Jurkat, Clone E6-1 (cell line): ENCODE data around the gene AGPAT2. TPM values are rescaled to one million over a fixed set of nuclear protein-coding genes. Genes with fewer than 3 reads are reported as not detected.
A peak's percentile ranks its signal among the peaks of the same experiment; 100 is the strongest.

Experiments
- DNase-seq: peaks from one replicate; pipeline ENCODE4 v3.0.0-alpha.2; 2011; ENCODE audit warnings: low read depth, low spot score
- H3K4me3 ChIP-seq: 2 replicates; pipeline ENCODE4 v1.5.1; 2011; ENCODE audit warnings: mild to moderate bottlenecking, low read length, control low read depth, moderate library complexity
- polyA plus RNA-seq: library from polyadenylated mRNA; unstranded; fragments of >200 nt; gene quantifications from one replicate; pipeline ENCODE4 v1.2.1, GENCODE V29; 2012; ENCODE audit warnings: missing spikeins; ENCODE audit not compliant: insufficient read length, insufficient read depth

Gene AGPAT2
- 35.0 TPM for polyA plus RNA-seq

GRCh38 chr9:136686794-136687711 lies at the start of gene AGPAT2:
TSS of gene AGPAT2 (minus strand) at chr9:136687457. CDS start at chr9:136687357, 100 bp downstream.
- DNase-seq = peak; percentile 37
- H3K4me3 ChIP-seq = peak within 1 kb of the TSS; percentile 61

GRCh38 chr9:136735812-136736480 lies 48.7 kb upstream of the AGPAT2 start:
- DNase-seq = no peak
- H3K4me3 ChIP-seq = no peak overlapping the region

- no peak for DNase-seq
- H3K4me3 ChIP-seq = no peak overlapping the region
These were observed 47.7 kb upstream of the AGPAT2 start for GRCh38 chr9:136734837-136735496.

GRCh38 chr9:136733611-136734010 lies 46.4 kb upstream of the AGPAT2 start:
- H3K4me3 ChIP-seq = no peak overlapping the region

GRCh38 chr9:136732444-136733178 lies 45.4 kb upstream of the AGPAT2 start:
- no peak for DNase-seq
- no peak overlapping the region for H3K4me3 ChIP-seq

More at GRCh38 chr9:136733611-136734010, 46.4 kb upstream of the AGPAT2 start:
- no peak for DNase-seq

GRCh38 chr9:136729926-136730325 lies 42.7 kb upstream of the AGPAT2 start:
- H3K4me3 ChIP-seq = no peak overlapping the region
- DNase-seq = no peak

GRCh38 chr9:136729144-136729543 lies 41.9 kb upstream of the AGPAT2 start:
- peak overlapping the region; percentile 99 for H3K4me3 ChIP-seq

GRCh38 chr9:136728548-136729123 lies 41.4 kb upstream of the AGPAT2 start:
- H3K4me3 ChIP-seq = peak overlapping the region; percentile 99
- DNase-seq = no peak

More at GRCh38 chr9:136729144-136729543, 41.9 kb upstream of the AGPAT2 start:
- DNase-seq = no peak

GRCh38 chr9:136728080-136728547 lies 40.9 kb upstream of the AGPAT2 start:
- peak; percentile 83 for DNase-seq

GRCh38 chr9:136726631-136727191 lies 39.5 kb upstream of the AGPAT2 start:
- DNase-seq = peak; percentile 47
- H3K4me3 ChIP-seq = peak overlapping the region; percentile 99

More at GRCh38 chr9:136728080-136728547, 40.9 kb upstream of the AGPAT2 start:
- peak overlapping the region; percentile 99 for H3K4me3 ChIP-seq

GRCh38 chr9:136726118-136726517 lies 38.9 kb upstream of the AGPAT2 start:
- no peak for DNase-seq
- H3K4me3 ChIP-seq = peak overlapping the region; percentile 99

- H3K4me3 ChIP-seq = no peak overlapping the region
- DNase-seq = no peak
These were observed 38.4 kb upstream of the AGPAT2 start for GRCh38 chr9:136725612-136726011.

- no peak for DNase-seq
- H3K4me3 ChIP-seq = no peak overlapping the region
These were observed 37.5 kb upstream of the AGPAT2 start for GRCh38 chr9:136724772-136725171.

GRCh38 chr9:136723989-136724388 lies 36.7 kb upstream of the AGPAT2 start:
- H3K4me3 ChIP-seq = no peak overlapping the region
- DNase-seq = no peak

- H3K4me3 ChIP-seq = no peak overlapping the region
- no peak for DNase-seq
These were observed 36.2 kb upstream of the AGPAT2 start for GRCh38 chr9:136723362-136723976.

GRCh38 chr9:136722969-136723356 lies 35.7 kb upstream of the AGPAT2 start:
- no peak for DNase-seq
- H3K4me3 ChIP-seq = no peak overlapping the region

- H3K4me3 ChIP-seq = no peak overlapping the region
- no peak for DNase-seq
These were observed 35.1 kb upstream of the AGPAT2 start for GRCh38 chr9:136722093-136722968.
